Neural progenitor cell (in vitro differentiated cells): ENCODE measurements around the gene ADGRV1. TPM values are rescaled to one million over a fixed set of nuclear protein-coding genes. Genes with fewer than 3 reads are reported as not detected.

Source experiments
- DNase-seq: peaks from one replicate; pipeline ENCODE4 v3.0.0-alpha.2; 2016; ENCODE audit warnings: low spot score
- H2AFZ ChIP-seq: fragments of 200-600 bp; sonication (generic); replicated peaks from 2 replicates; pipeline ENCODE4 v1.6.1; 2016; ENCODE audit warnings: antibody characterized with exemption
- H3F3A ChIP-seq: fragments of 200-600 bp; sonication (generic); 2 replicates; pipeline ENCODE4 v1.6.1; 2016; ENCODE audit warnings: antibody characterized with exemption, low read depth
- H3K27ac ChIP-seq: fragments of 200-600 bp; sonication (generic); 2 replicates; pipeline ENCODE4 v1.5.1; 2016; ENCODE audit warnings: mild to moderate bottlenecking
- H3K27me3 ChIP-seq: fragments of 200-600 bp; sonication (generic); 2 replicates; pipeline ENCODE4 v1.6.1; 2016; ENCODE audit warnings: mild to moderate bottlenecking, moderate library complexity
- H3K36me3 ChIP-seq: fragments of 200-600 bp; sonication (generic); 2 replicates; pipeline ENCODE4 v1.5.1; 2016
- H3K4me1 ChIP-seq: fragments of 200-600 bp; sonication (generic); 2 replicates; pipeline ENCODE4 v1.6.1; 2016; ENCODE audit warnings: mixed run types
- H3K4me2 ChIP-seq: fragments of 200-600 bp; sonication (generic); 2 replicates; pipeline ENCODE4 v1.6.1; 2016
- H3K4me3 ChIP-seq: fragments of 200-600 bp; sonication (generic); 2 replicates; pipeline ENCODE4 v1.5.1; 2016
- H3K79me2 ChIP-seq: fragments of 200-600 bp; sonication (generic); 2 replicates; pipeline ENCODE4 v1.6.1; 2016; ENCODE audit warnings: low read depth
- H3K9ac ChIP-seq: fragments of 200-600 bp; sonication (generic); 2 replicates; pipeline ENCODE4 v1.6.1; 2016
- H3K9me3 ChIP-seq: fragments of 200-600 bp; sonication (generic); 2 replicates; pipeline ENCODE4 v1.5.1; 2016; ENCODE audit warnings: low read depth
- H4K20me1 ChIP-seq: fragments of 200-600 bp; sonication (generic); 2 replicates; pipeline ENCODE4 v1.6.1; 2016; ENCODE audit warnings: low read depth
- H3K27ac Mint-ChIP-seq: 3 replicates; pipeline ENCODE4 v1.8.0; 2021; ENCODE audit warnings: mixed read lengths
- H3K27me3 Mint-ChIP-seq: 2 replicates; pipeline ENCODE4 v1.8.0; 2022; ENCODE audit warnings: low read depth, mild to moderate bottlenecking, inconsistent platforms, moderate library complexity, mixed read lengths; ENCODE audit not compliant: insufficient read depth
- H3K36me3 Mint-ChIP-seq: 3 replicates; pipeline ENCODE4 v1.8.0; 2021; ENCODE audit warnings: mixed read lengths
- H3K4me1 Mint-ChIP-seq: 3 replicates; pipeline ENCODE4 v1.8.0; 2021; ENCODE audit warnings: mixed read lengths
- H3K4me3 Mint-ChIP-seq: 3 replicates; pipeline ENCODE4 v1.8.0; 2021; ENCODE audit warnings: mild to moderate bottlenecking, moderate library complexity, mixed read lengths
- H3K9me3 Mint-ChIP-seq: 3 replicates; pipeline ENCODE4 v1.8.0; 2020; ENCODE audit warnings: mixed read lengths
- EZH2 ChIP-seq: fragments of 200-600 bp; sonication (generic); IDR thresholded peaks from 2 replicates; pipeline ENCODE4 v1.6.1; 2017; ENCODE audit warnings: antibody characterized with exemption, mild to moderate bottlenecking, moderate library complexity
- EZH2phosphoT487 ChIP-seq: fragments of 200-600 bp; sonication (generic); IDR thresholded peaks from 2 replicates; pipeline ENCODE4 v1.6.1; 2017; ENCODE audit warnings: antibody characterized with exemption
- total RNA-seq: library from RNA; depleted of rRNA; stranded (reverse); fragments of >200 nt; gene quantifications from 2 replicates; pipeline ENCODE4 v1.2.3, GENCODE V29; 2015; ENCODE audit warnings: low replicate concordance
- TF ChIP-seq, protein P1 (sequence below): fragments of 200-600 bp; sonication (generic); IDR thresholded peaks from 2 replicates; pipeline ENCODE4 v1.5.1; 2017; ENCODE audit warnings: antibody characterized with exemption, mild to moderate bottlenecking

The ADGRV1 gene
- total RNA-seq, 1 donor from 2014 or later = 151 TPM

DNA sequence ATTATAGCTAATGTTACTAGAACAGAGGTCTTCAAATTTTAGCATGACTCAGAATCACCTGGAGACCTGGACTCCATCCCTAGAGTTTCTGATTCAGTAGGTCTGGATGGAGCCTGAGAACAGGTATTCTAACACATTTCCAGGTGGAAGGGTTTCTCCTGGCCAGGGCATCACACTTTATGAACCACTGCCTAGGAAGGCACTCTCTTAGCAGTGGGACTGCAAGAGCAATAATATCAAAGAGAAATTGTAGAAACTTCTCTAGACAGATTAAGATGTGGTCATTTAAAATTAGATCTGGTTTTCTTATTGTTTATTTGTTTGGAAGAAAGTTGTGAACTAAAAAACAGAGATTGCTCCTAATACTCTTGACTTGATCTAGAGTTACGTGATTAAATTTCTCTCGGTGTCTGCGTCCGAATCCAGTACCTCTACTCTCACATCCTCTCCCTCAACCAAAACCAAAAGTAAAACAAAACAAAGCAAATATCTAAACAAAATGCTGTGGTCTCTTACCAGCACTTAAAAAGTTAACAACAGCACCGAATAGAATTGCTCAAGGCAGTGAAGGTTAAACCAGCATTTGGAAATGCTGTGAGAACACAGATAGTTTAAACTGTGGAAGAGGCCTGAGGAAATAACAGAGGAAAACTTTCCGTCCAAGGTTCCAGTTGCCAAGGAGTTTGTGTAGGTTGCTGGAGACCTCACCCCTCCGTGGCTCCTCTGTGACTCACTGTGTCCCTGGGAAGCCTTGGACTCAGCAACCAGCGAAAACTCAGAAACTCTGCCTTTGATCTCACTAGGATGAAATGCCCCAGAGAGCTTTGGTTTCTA lies 631.1 kb downstream of the ADGRV1 start:
- Mint-ChIP-seq H3K9me3 (no peaks in the 10 kb centered on the region), H3K27me3 (no peaks in the 10 kb centered on the region), H3K27ac (peak overlapping the region; percentile 84), H3K4me1 (peaks cover 25% of the 10 kb centered on the region), H3K4me3 (no peak overlapping the region), H3K36me3 (no peaks in the 10 kb centered on the region)
- TF ChIP-seq EZH2phosphoT487 (no peak), EZH2 (no peak)
- TF ChIP-seq, protein P1, sequence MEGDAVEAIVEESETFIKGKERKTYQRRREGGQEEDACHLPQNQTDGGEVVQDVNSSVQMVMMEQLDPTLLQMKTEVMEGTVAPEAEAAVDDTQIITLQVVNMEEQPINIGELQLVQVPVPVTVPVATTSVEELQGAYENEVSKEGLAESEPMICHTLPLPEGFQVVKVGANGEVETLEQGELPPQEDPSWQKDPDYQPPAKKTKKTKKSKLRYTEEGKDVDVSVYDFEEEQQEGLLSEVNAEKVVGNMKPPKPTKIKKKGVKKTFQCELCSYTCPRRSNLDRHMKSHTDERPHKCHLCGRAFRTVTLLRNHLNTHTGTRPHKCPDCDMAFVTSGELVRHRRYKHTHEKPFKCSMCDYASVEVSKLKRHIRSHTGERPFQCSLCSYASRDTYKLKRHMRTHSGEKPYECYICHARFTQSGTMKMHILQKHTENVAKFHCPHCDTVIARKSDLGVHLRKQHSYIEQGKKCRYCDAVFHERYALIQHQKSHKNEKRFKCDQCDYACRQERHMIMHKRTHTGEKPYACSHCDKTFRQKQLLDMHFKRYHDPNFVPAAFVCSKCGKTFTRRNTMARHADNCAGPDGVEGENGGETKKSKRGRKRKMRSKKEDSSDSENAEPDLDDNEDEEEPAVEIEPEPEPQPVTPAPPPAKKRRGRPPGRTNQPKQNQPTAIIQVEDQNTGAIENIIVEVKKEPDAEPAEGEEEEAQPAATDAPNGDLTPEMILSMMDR = no peak
- no peak for DNase-seq
- H3K9ac ChIP-seq = no peak overlapping the region
- no peak overlapping the region for H3K4me2 ChIP-seq
- H3K27ac ChIP-seq = no peak overlapping the region
- no peaks in the 10 kb centered on the region for H3K4me1 ChIP-seq
- peak overlapping the region; percentile 1 for H2AFZ ChIP-seq
- H3K36me3 ChIP-seq = no peaks in the 10 kb centered on the region
- no peaks in the 10 kb centered on the region for H3K79me2 ChIP-seq
- no peaks in the 10 kb centered on the region for H3K27me3 ChIP-seq
- no peak overlapping the region for H3K4me3 ChIP-seq
- no peaks in the 10 kb centered on the region for H4K20me1 ChIP-seq
- no peaks in the 10 kb centered on the region for H3F3A ChIP-seq
- no peaks in the 10 kb centered on the region for H3K9me3 ChIP-seq

DNA sequence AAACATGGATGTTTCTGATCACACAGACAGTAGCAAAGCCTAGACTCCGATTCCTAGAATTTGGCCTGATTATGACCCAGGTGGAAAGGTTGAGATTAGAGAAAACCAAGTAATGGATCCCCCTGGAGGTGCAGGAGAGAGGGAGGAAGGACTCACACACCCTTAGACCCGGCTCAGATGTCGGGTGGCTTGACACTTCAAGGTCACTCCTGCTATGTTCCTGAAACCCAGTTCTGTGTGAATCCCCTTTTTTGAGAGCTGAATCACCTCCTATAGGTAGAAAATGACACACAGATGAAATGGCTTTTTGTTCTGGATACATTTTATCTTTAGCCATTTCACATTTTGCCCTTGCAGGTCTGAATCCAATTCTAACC lies 631.7 kb downstream of the ADGRV1 start:
- no peaks in the 10 kb centered on the region for H3K36me3 ChIP-seq
- peaks cover 25% of the 10 kb centered on the region for H3K4me1 Mint-ChIP-seq
- H4K20me1 ChIP-seq = no peaks in the 10 kb centered on the region
- H3K9me3 ChIP-seq = no peaks in the 10 kb centered on the region
- TF ChIP-seq EZH2phosphoT487 = no peak
- no peak for TF ChIP-seq EZH2
- TF ChIP-seq, protein P1 = no peak
- H3K9me3 Mint-ChIP-seq = no peaks in the 10 kb centered on the region
- DNase-seq = no peak
- H3K4me3 Mint-ChIP-seq = no peak overlapping the region
- H2AFZ ChIP-seq = peak overlapping the region; percentile 1
- no peaks in the 10 kb centered on the region for H3K27me3 ChIP-seq
- no peaks in the 10 kb centered on the region for H3K4me1 ChIP-seq
- H3F3A ChIP-seq = no peaks in the 10 kb centered on the region
- no peaks in the 10 kb centered on the region for H3K36me3 Mint-ChIP-seq
- no peaks in the 10 kb centered on the region for H3K79me2 ChIP-seq
- H3K4me2 ChIP-seq = no peak overlapping the region
- no peak overlapping the region for H3K4me3 ChIP-seq
- no peak overlapping the region for H3K9ac ChIP-seq
- no peaks in the 10 kb centered on the region for H3K27me3 Mint-ChIP-seq
- no peak overlapping the region for H3K27ac ChIP-seq
- H3K27ac Mint-ChIP-seq = peak overlapping the region; percentile 84

DNA sequence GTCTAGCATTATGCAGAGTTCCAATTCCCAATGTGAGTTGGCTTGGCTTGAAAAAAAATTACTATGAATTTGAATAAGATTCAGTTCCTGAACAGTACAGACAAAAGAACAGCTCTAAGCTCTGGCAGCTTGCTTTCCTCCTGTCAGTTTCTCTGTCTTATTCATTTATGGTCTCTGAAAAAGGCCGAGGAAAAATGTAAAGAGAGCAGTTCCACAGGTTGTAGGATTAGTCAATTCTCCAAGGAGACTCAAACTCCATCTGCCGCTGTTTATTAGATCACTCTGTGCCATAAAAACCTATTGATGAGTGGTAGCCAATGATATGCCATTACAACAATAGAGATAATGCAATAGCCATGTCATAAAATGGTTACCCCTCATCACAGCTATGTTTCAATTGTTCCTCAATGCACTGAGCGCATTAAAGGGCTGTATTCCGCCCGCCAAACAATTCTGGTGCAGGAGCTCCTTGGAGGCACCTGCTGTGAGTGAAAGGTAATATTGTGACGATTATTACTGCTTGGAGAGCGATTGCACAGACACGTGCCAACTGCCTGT lies 636.3 kb downstream of the ADGRV1 start:
- Histone ChIP-seq H3K36me3 (no peaks in the 10 kb centered on the region), H3K4me3 (no peak overlapping the region), H3F3A (no peaks in the 10 kb centered on the region), H3K79me2 (no peaks in the 10 kb centered on the region), H3K4me2 (no peak overlapping the region), H2AFZ (no peak overlapping the region), H3K4me1 (no peaks in the 10 kb centered on the region), H4K20me1 (no peaks in the 10 kb centered on the region), H3K27me3 (no peaks in the 10 kb centered on the region), H3K27ac (no peak overlapping the region), H3K9ac (no peak overlapping the region), H3K9me3 (no peaks in the 10 kb centered on the region)
- Mint-ChIP-seq H3K4me3 (no peak overlapping the region), H3K27ac (no peak overlapping the region), H3K27me3 (peaks cover 2% of the 10 kb centered on the region), H3K36me3 (no peaks in the 10 kb centered on the region), H3K9me3 (peaks cover 4% of the 10 kb centered on the region), H3K4me1 (peaks cover 16% of the 10 kb centered on the region)
- TF ChIP-seq, protein P1 = no peak
- TF ChIP-seq EZH2phosphoT487 (no peak), EZH2 (no peak)
- no peak for DNase-seq
